ENCODE data around the gene PDLIM3.
"Not testable (repeated sequence)": the region's sequence is repeated elsewhere in the genome, so short reads cannot be mapped to it uniquely, and the experiment has no call there.

Gene PDLIM3

GRCh38 chr4:185565696-185566095, 30.4 kb upstream of the PDLIM3 start:
- Mint-ChIP-seq H3K9me3 (peaks cover 0 to 6% of the 10 kb centered on the region in 2 donors), H3K4me1 (no peaks in the 10 kb centered on the region), H3K27ac (no peak overlapping the region), H3K36me3 (no peaks in the 10 kb centered on the region), H3K27me3 (peaks cover 20 to 25% of the 10 kb centered on the region in 2 donors), H3K4me3 (no peak overlapping the region)
- ATAC-seq (replicated peaks) = no peak
- no peak for DNase-seq

GRCh38 chr4:185564349-185564748, 29.0 kb upstream of the PDLIM3 start:
- Mint-ChIP-seq H3K27ac (no peak overlapping the region), H3K9me3 (peaks cover 0 to 6% of the 10 kb centered on the region in 2 donors), H3K27me3 (peaks cover 25 to 26% of the 10 kb centered on the region in 2 donors), H3K36me3 (no peaks in the 10 kb centered on the region), H3K4me1 (no peaks in the 10 kb centered on the region), H3K4me3 (no peak overlapping the region)
- ATAC-seq (replicated peaks) (no peak), DNase-seq (no peak)

- H3K4me1 Mint-ChIP-seq = no peaks in the 10 kb centered on the region
- DNase-seq (no peak), ATAC-seq (replicated peaks) (no peak)
- no peak overlapping the region for H3K4me3 Mint-ChIP-seq
- peaks cover 43 to 45% of the 10 kb centered on the region in 2 donors for H3K27me3 Mint-ChIP-seq
- H3K9me3 Mint-ChIP-seq = peaks cover 0 to 9% of the 10 kb centered on the region in 2 donors
- no peak overlapping the region for H3K27ac Mint-ChIP-seq
- no peaks in the 10 kb centered on the region for H3K36me3 Mint-ChIP-seq
These were observed 27.2 kb upstream of the PDLIM3 start for GRCh38 chr4:185562531-185562930.

GRCh38 chr4:185560316-185560715, 25.0 kb upstream of the PDLIM3 start:
- Mint-ChIP-seq H3K4me3 (no peak overlapping the region), H3K9me3 (peaks cover 4 to 11% of the 10 kb centered on the region in 2 donors), H3K4me1 (no peaks in the 10 kb centered on the region), H3K27me3 (peaks cover 46 to 51% of the 10 kb centered on the region in 2 donors), H3K27ac (no peak overlapping the region), H3K36me3 (no peaks in the 10 kb centered on the region)
- DNase-seq = no peak
- no peak for ATAC-seq (replicated peaks)

- no peak for ATAC-seq (replicated peaks)
- no peak overlapping the region for H3K27ac Mint-ChIP-seq
- H3K4me1 Mint-ChIP-seq = no peaks in the 10 kb centered on the region
- DNase-seq = no peak
- H3K36me3 Mint-ChIP-seq = no peaks in the 10 kb centered on the region
- H3K27me3 Mint-ChIP-seq = peaks cover 46 to 55% of the 10 kb centered on the region in 2 donors
- H3K4me3 Mint-ChIP-seq = no peak overlapping the region
- peaks cover 4 to 11% of the 10 kb centered on the region in 2 donors for H3K9me3 Mint-ChIP-seq
These were observed 24.6 kb upstream of the PDLIM3 start for GRCh38 chr4:185559915-185560281.

- H3K9me3 Mint-ChIP-seq; H3K4me1 Mint-ChIP-seq; H3K4me3 Mint-ChIP-seq; DNase-seq; H3K27ac Mint-ChIP-seq; ATAC-seq (replicated peaks); H3K36me3 Mint-ChIP-seq: not testable (repeated sequence)
- H3K27me3 Mint-ChIP-seq = peaks cover 45 to 57% of the 10 kb centered on the region in 2 donors
These were observed 24.1 kb upstream of the PDLIM3 start for GRCh38 chr4:185559251-185559914.

GRCh38 chr4:185554365-185555126, 19.2 kb upstream of the PDLIM3 start:
- Mint-ChIP-seq H3K9me3 (peaks cover 4 to 8% of the 10 kb centered on the region in 2 donors), H3K27me3 (peaks cover 30 to 41% of the 10 kb centered on the region in 2 donors), H3K4me3 (no peak overlapping the region), H3K4me1 (no peaks in the 10 kb centered on the region), H3K36me3 (no peaks in the 10 kb centered on the region), H3K27ac (no peak overlapping the region)
- no peak for DNase-seq
- ATAC-seq (replicated peaks) = no peak

- Mint-ChIP-seq H3K9me3 (peaks cover 4 to 5% of the 10 kb centered on the region in 2 donors), H3K27ac (no peak overlapping the region), H3K4me1 (no peaks in the 10 kb centered on the region), H3K36me3 (no peaks in the 10 kb centered on the region), H3K27me3 (peaks cover 9 to 26% of the 10 kb centered on the region in 2 donors), H3K4me3 (no peak overlapping the region)
- DNase-seq (no peak), ATAC-seq (replicated peaks) (no peak)
These were observed 16.9 kb upstream of the PDLIM3 start for GRCh38 chr4:185552254-185552653.

GRCh38 chr4:185550933-185551332, 15.6 kb upstream of the PDLIM3 start:
- Mint-ChIP-seq H3K4me3 (no peak overlapping the region), H3K36me3 (no peaks in the 10 kb centered on the region), H3K4me1 (no peaks in the 10 kb centered on the region), H3K27me3 (peaks cover 9 to 20% of the 10 kb centered on the region in 2 donors), H3K27ac (no peak overlapping the region), H3K9me3 (peaks cover 0 to 2% of the 10 kb centered on the region in 2 donors)
- no peak for DNase-seq
- ATAC-seq (replicated peaks) = no peak

- Mint-ChIP-seq H3K27ac (no peak overlapping the region), H3K4me3 (no peak overlapping the region), H3K9me3 (no peaks in the 10 kb centered on the region), H3K4me1 (no peaks in the 10 kb centered on the region), H3K27me3 (peaks cover 8 to 11% of the 10 kb centered on the region in 2 donors), H3K36me3 (no peaks in the 10 kb centered on the region)
- ATAC-seq (replicated peaks) (no peak), DNase-seq (no peak)
These were observed 13.9 kb upstream of the PDLIM3 start for GRCh38 chr4:185549095-185549639.

GRCh38 chr4:185548587-185548986, 13.3 kb upstream of the PDLIM3 start:
- no peaks in the 10 kb centered on the region for H3K4me1 Mint-ChIP-seq
- H3K9me3 Mint-ChIP-seq = no peaks in the 10 kb centered on the region
- no peak overlapping the region for H3K27ac Mint-ChIP-seq
- no peaks in the 10 kb centered on the region for H3K36me3 Mint-ChIP-seq
- DNase-seq (no peak), ATAC-seq (replicated peaks) (no peak)
- H3K27me3 Mint-ChIP-seq = peaks cover 8 to 11% of the 10 kb centered on the region in 2 donors
- no peak overlapping the region for H3K4me3 Mint-ChIP-seq

GRCh38 chr4:185546335-185546734, 11.0 kb upstream of the PDLIM3 start:
- no peaks in the 10 kb centered on the region for H3K36me3 Mint-ChIP-seq
- H3K27ac Mint-ChIP-seq = no peak overlapping the region
- no peak overlapping the region for H3K4me3 Mint-ChIP-seq
- peaks cover 11 to 14% of the 10 kb centered on the region in 2 donors for H3K27me3 Mint-ChIP-seq
- no peaks in the 10 kb centered on the region for H3K9me3 Mint-ChIP-seq
- ATAC-seq (replicated peaks) (no peak), DNase-seq (no peak)
- H3K4me1 Mint-ChIP-seq = no peaks in the 10 kb centered on the region

- Mint-ChIP-seq H3K9me3 (no peaks in the 10 kb centered on the region), H3K36me3 (no peaks in the 10 kb centered on the region), H3K27me3 (peaks cover 0 to 16% of the 10 kb centered on the region in 2 donors), H3K4me1 (no peaks in the 10 kb centered on the region), H3K27ac (no peak overlapping the region), H3K4me3 (no peak overlapping the region)
- ATAC-seq (replicated peaks) (no peak), DNase-seq (no peak)
These were observed 7.5 kb upstream of the PDLIM3 start for GRCh38 chr4:185542626-185543315.

GRCh38 chr4:185541251-185541727, 6.0 kb upstream of the PDLIM3 start:
- H3K4me3 Mint-ChIP-seq = no peak overlapping the region
- ATAC-seq (replicated peaks) = no peak
- no peak overlapping the region for H3K27ac Mint-ChIP-seq
- H3K9me3 Mint-ChIP-seq = no peaks in the 10 kb centered on the region
- no peaks in the 10 kb centered on the region for H3K36me3 Mint-ChIP-seq
- no peak for DNase-seq
- H3K4me1 Mint-ChIP-seq = no peaks in the 10 kb centered on the region
- H3K27me3 Mint-ChIP-seq = peaks cover 0 to 19% of the 10 kb centered on the region in 2 donors
